Liver (tissue), 9 donors: ENCODE data around the gene MRPL47. TPM values are rescaled to one million over a fixed set of nuclear protein-coding genes. Genes with fewer than 3 reads are reported as not detected.

Experiments used
- DNase-seq: peaks from one replicate; pipeline ENCODE4 v3.0.0-alpha.2; 2017; ENCODE audit warnings: low spot score
- H3K27ac ChIP-seq, 2 donors: one replicate each; pipeline ENCODE4 v1.7.0; 2013; ENCODE audit warnings: inconsistent platforms in 2 of 2, low read length in 2 of 2, control low read depth in 1 of 2, low read depth in 1 of 2, mild to moderate bottlenecking in 1 of 2
- H3K27me3 ChIP-seq, 4 donors: one replicate each; pipeline versions ENCODE4 v1.6.1 to v1.7.0; 2013; ENCODE audit warnings: low read length in 3 of 4, inconsistent platforms in 1 of 4, mild to moderate bottlenecking in 1 of 4, moderate library complexity in 1 of 4; ENCODE audit not compliant: control insufficient read depth in 4 of 4, insufficient read depth in 4 of 4
- H3K36me3 ChIP-seq, 4 donors: one replicate each; pipeline versions ENCODE4 v1.6.1 to v1.7.0; 2013; ENCODE audit warnings: low read length in 3 of 4, mild to moderate bottlenecking in 3 of 4, low read depth in 1 of 4, moderate library complexity in 1 of 4; ENCODE audit not compliant: control insufficient read depth in 4 of 4, insufficient read depth in 3 of 4
- H3K4me1 ChIP-seq, 4 donors: one replicate each; pipeline versions ENCODE4 v1.6.1 to v1.7.0; 2013; ENCODE audit warnings: low read length in 3 of 4, mild to moderate bottlenecking in 3 of 4, moderate library complexity in 1 of 4; ENCODE audit not compliant: control insufficient read depth in 4 of 4, insufficient read depth in 4 of 4
- H3K4me3 ChIP-seq, 3 donors: one replicate each; pipeline versions ENCODE4 v1.6.1 to v1.7.0; 2013; ENCODE audit warnings: low read length in 3 of 3, control low read depth in 1 of 3, low read depth in 1 of 3, mild to moderate bottlenecking in 1 of 3
- H3K9ac ChIP-seq, 2 donors: one replicate each; pipeline ENCODE4 v1.7.0; 2013; ENCODE audit warnings: low read length in 2 of 2, mild to moderate bottlenecking in 2 of 2, moderate library complexity in 2 of 2, control low read depth in 1 of 2, low read depth in 1 of 2
- H3K9me3 ChIP-seq, 4 donors: one replicate each; pipeline versions ENCODE4 v1.6.1 to v1.7.0; 2013; ENCODE audit warnings: low read length in 3 of 4; ENCODE audit not compliant: control insufficient read depth in 4 of 4
- EGR1 ChIP-seq, 2 donors: IDR thresholded peaks; 2 replicates each; pipeline ENCODE4 v1.6.1; 2016 to 2018; ENCODE audit warnings: antibody characterized with exemption in 2 of 2, low read depth in 2 of 2
- FOXA1 ChIP-seq: IDR thresholded peaks from 2 replicates; pipeline ENCODE4 v1.6.1; 2016; ENCODE audit warnings: antibody characterized with exemption
- FOXA2 ChIP-seq: IDR thresholded peaks from 2 replicates; pipeline ENCODE4 v1.6.1; 2016; ENCODE audit warnings: antibody characterized with exemption
- GABPA ChIP-seq, 2 donors: IDR thresholded peaks in 1 of 2; conservative IDR thresholded peaks in 1 of 2; 2 replicates each; pipeline ENCODE4 v1.6.1; 2016; ENCODE audit warnings: antibody characterized with exemption in 2 of 2, mild to moderate bottlenecking in 1 of 2, moderate library complexity in 1 of 2
- HNF4A ChIP-seq, 2 donors: conservative IDR thresholded peaks; 2 replicates each; pipeline ENCODE4 v1.6.1; 2016; ENCODE audit warnings: antibody characterized with exemption in 2 of 2, mild to moderate bottlenecking in 2 of 2
- HNF4G ChIP-seq: IDR thresholded peaks from 2 replicates; pipeline ENCODE4 v1.6.1; 2016; ENCODE audit warnings: antibody characterized with exemption
- JUND ChIP-seq, 2 donors: IDR thresholded peaks; 2 replicates each; pipeline ENCODE4 v1.6.1; 2016; ENCODE audit warnings: antibody characterized with exemption in 2 of 2
- RAD21 ChIP-seq, 2 donors: IDR thresholded peaks; 2 replicates each; pipeline ENCODE4 v1.6.1; 2016; ENCODE audit warnings: antibody characterized with exemption in 2 of 2, mild to moderate bottlenecking in 2 of 2
- RXRA ChIP-seq, 2 donors: IDR thresholded peaks; 2 replicates each; pipeline ENCODE4 v1.6.1; 2017 to 2018; ENCODE audit warnings: antibody characterized with exemption in 2 of 2, mild to moderate bottlenecking in 1 of 2
- SP1 ChIP-seq: IDR thresholded peaks from 2 replicates; pipeline ENCODE4 v1.6.1; 2018; ENCODE audit warnings: antibody characterized with exemption, mild to moderate bottlenecking
- TAF1 ChIP-seq: conservative IDR thresholded peaks from 2 replicates; pipeline ENCODE4 v1.6.1; 2016; ENCODE audit warnings: antibody characterized with exemption, mild to moderate bottlenecking
- YY1 ChIP-seq: IDR thresholded peaks from 2 replicates; pipeline ENCODE4 v1.6.1; 2016; ENCODE audit warnings: antibody characterized with exemption, mild to moderate bottlenecking
- WGBS: extraction: QIAGEN DNeasy Blood & Tissue Kit; methylation state at CpG from one replicate; pipeline ENCODE4 v1.1.7; 2013; 5-methylcytosine and 5-hydroxymethylcytosine counted together
- polyA plus RNA-seq, 2 donors: library from polyadenylated mRNA; stranded (reverse) in 1 of 2; unstranded in 1 of 2; fragments of 200-250 nt in 1 of 2; fragments of >200 nt in 1 of 2; fragmentation: Nextera tagmentation in 1 of 2; extraction: Ambion mirVana in 1 of 2; gene quantifications; one replicate each; pipeline versions ENCODE4 v1.2.1 to v1.2.3, GENCODE V29; 2013 to 2015
- total RNA-seq, 2 donors: library from RNA; depleted of rRNA; stranded (reverse); fragments of >200 nt; gene quantifications; one replicate each; pipeline ENCODE4 v1.2.3, GENCODE V29; 2014
- TF ChIP-seq, protein P1 (sequence below): IDR thresholded peaks from 2 replicates; pipeline ENCODE4 v1.6.1; 2016; ENCODE audit warnings: antibody characterized with exemption
- TF ChIP-seq, protein P2 (sequence below): IDR thresholded peaks from 2 replicates; pipeline ENCODE4 v1.6.1; 2016; ENCODE audit warnings: antibody characterized with exemption, mild to moderate bottlenecking
- TF ChIP-seq, protein P3 (sequence below): fragments of 150-350 bp; IDR thresholded peaks from 2 replicates; pipeline ENCODE4 v1.5.1; 2017; ENCODE audit warnings: improper control_type of control experiment, low read depth, low read length; ENCODE audit not compliant: missing input control
- TF ChIP-seq, protein P4 (sequence below): IDR thresholded peaks from 2 replicates; pipeline ENCODE4 v1.6.1; 2016; ENCODE audit warnings: antibody characterized with exemption
- donor health status: healthy.
- donor health status: healthy.
- donor health status: healthy.
- donor health status: healthy.
- donor health status: healthy.

Gene MRPL47
- total and polyA plus RNA-seq, 4 donors = 11.5 to 34.1 (median 18.6) TPM

DNA sequence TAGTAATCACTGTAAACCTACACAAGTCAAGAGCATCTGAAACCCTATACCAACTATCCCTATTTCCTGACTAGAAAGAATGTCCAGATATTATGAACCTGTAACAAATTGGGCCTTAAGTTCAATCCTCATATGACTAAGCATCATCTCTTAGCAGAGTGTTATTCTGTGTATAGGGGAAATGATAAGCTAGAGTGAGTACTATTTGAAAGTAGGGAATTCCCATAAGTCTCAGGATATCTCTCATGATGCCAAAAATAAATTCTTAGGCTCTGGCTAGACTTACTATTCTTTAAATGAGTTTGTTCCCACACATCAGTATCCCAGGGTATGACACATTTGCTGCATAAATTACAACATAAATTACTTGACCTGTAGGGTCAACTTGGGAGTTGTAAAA lies 15.3 kb downstream of the MRPL47 start:
- H3K4me1 ChIP-seq = no peaks in the 10 kb centered on the region
- no peak for DNase-seq
- no peaks in the 10 kb centered on the region for H3K27me3 ChIP-seq
- H3K4me3 ChIP-seq = no peak overlapping the region
- H3K9ac ChIP-seq = no peak overlapping the region
- H3K36me3 ChIP-seq = peaks cover 12 to 62% (median 51%) of the 10 kb centered on the region in 4 donors
- no peak overlapping the region for H3K27ac ChIP-seq
- TF ChIP-seq GABPA (IDR thresholded peaks at IDR 0.05 in 1 of 2, conservative IDR thresholded peaks at IDR 0.05 in 1 of 2) (no peak), EGR1 (IDR thresholded peaks at IDR 0.05; ENCODE audit: low read depth in 2 of 2) (no peak), RXRA (IDR thresholded peaks at IDR 0.05) (no peak), FOXA2 (no peak), SP1 (no peak), YY1 (no peak), FOXA1 (no peak)
- TF ChIP-seq, protein P1, sequence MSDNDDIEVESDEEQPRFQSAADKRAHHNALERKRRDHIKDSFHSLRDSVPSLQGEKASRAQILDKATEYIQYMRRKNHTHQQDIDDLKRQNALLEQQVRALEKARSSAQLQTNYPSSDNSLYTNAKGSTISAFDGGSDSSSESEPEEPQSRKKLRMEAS = no peak
- TF ChIP-seq, protein P2, sequence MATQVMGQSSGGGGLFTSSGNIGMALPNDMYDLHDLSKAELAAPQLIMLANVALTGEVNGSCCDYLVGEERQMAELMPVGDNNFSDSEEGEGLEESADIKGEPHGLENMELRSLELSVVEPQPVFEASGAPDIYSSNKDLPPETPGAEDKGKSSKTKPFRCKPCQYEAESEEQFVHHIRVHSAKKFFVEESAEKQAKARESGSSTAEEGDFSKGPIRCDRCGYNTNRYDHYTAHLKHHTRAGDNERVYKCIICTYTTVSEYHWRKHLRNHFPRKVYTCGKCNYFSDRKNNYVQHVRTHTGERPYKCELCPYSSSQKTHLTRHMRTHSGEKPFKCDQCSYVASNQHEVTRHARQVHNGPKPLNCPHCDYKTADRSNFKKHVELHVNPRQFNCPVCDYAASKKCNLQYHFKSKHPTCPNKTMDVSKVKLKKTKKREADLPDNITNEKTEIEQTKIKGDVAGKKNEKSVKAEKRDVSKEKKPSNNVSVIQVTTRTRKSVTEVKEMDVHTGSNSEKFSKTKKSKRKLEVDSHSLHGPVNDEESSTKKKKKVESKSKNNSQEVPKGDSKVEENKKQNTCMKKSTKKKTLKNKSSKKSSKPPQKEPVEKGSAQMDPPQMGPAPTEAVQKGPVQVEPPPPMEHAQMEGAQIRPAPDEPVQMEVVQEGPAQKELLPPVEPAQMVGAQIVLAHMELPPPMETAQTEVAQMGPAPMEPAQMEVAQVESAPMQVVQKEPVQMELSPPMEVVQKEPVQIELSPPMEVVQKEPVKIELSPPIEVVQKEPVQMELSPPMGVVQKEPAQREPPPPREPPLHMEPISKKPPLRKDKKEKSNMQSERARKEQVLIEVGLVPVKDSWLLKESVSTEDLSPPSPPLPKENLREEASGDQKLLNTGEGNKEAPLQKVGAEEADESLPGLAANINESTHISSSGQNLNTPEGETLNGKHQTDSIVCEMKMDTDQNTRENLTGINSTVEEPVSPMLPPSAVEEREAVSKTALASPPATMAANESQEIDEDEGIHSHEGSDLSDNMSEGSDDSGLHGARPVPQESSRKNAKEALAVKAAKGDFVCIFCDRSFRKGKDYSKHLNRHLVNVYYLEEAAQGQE = no peak
- no peaks in the 10 kb centered on the region for H3K9me3 ChIP-seq

DNA sequence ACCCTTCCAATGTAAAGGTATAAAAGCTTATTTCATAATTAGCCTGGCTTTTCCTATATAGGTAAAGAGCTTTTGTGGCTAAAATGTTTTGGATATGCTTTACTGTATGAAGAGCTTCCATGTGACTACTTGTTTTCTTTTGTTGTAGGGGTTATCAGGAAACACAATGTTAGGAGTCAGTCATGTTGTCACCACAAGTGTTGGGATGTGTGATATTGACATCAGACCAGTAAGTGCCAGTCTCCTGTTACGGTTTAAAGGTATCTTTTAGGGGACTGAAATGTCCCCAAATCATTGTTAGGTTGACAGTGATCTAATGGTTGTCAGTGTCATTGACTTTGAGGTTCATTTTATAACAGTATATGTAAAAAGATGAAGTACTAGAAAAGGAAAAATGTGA lies 23.4 kb downstream of the MRPL47 start:
- no peak overlapping the region for H3K27ac ChIP-seq
- 97% methylated on average over 1 of the region's 1 CpG for WGBS
- no peaks in the 10 kb centered on the region for H3K4me1 ChIP-seq
- H3K9ac ChIP-seq = no peak overlapping the region
- H3K4me3 ChIP-seq = no peak overlapping the region
- H3K9me3 ChIP-seq = no peaks in the 10 kb centered on the region
- TF ChIP-seq FOXA1 (no peak), JUND (IDR thresholded peaks at IDR 0.05) (no peak), HNF4G (no peak), SP1 (no peak), GABPA (IDR thresholded peaks at IDR 0.05 in 1 of 2, conservative IDR thresholded peaks at IDR 0.05 in 1 of 2) (no peak), HNF4A (conservative IDR thresholded peaks at IDR 0.05) (no peak), RAD21 (IDR thresholded peaks at IDR 0.05) (no peak), TAF1 (no peak), RXRA (IDR thresholded peaks at IDR 0.05) (no peak), YY1 (no peak), EGR1 (IDR thresholded peaks at IDR 0.05; ENCODE audit: low read depth in 2 of 2) (no peak)
- TF ChIP-seq, protein P3, sequence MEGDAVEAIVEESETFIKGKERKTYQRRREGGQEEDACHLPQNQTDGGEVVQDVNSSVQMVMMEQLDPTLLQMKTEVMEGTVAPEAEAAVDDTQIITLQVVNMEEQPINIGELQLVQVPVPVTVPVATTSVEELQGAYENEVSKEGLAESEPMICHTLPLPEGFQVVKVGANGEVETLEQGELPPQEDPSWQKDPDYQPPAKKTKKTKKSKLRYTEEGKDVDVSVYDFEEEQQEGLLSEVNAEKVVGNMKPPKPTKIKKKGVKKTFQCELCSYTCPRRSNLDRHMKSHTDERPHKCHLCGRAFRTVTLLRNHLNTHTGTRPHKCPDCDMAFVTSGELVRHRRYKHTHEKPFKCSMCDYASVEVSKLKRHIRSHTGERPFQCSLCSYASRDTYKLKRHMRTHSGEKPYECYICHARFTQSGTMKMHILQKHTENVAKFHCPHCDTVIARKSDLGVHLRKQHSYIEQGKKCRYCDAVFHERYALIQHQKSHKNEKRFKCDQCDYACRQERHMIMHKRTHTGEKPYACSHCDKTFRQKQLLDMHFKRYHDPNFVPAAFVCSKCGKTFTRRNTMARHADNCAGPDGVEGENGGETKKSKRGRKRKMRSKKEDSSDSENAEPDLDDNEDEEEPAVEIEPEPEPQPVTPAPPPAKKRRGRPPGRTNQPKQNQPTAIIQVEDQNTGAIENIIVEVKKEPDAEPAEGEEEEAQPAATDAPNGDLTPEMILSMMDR = no peak
- TF ChIP-seq, protein P4, sequence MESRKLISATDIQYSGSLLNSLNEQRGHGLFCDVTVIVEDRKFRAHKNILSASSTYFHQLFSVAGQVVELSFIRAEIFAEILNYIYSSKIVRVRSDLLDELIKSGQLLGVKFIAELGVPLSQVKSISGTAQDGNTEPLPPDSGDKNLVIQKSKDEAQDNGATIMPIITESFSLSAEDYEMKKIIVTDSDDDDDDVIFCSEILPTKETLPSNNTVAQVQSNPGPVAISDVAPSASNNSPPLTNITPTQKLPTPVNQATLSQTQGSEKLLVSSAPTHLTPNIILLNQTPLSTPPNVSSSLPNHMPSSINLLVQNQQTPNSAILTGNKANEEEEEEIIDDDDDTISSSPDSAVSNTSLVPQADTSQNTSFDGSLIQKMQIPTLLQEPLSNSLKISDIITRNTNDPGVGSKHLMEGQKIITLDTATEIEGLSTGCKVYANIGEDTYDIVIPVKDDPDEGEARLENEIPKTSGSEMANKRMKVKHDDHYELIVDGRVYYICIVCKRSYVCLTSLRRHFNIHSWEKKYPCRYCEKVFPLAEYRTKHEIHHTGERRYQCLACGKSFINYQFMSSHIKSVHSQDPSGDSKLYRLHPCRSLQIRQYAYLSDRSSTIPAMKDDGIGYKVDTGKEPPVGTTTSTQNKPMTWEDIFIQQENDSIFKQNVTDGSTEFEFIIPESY = no peak
- TF ChIP-seq, protein P2 = no peak
- no peaks in the 10 kb centered on the region for H3K27me3 ChIP-seq
- no peak for DNase-seq
- peaks cover 5 to 42% (median 36%) of the 10 kb centered on the region in 4 donors for H3K36me3 ChIP-seq
